ENCODE data around the gene TMEM54. TPM values are rescaled to one million over a fixed set of nuclear protein-coding genes. Genes with fewer than 3 reads are reported as not detected.

The TMEM54 gene
- total and polyA plus RNA-seq, 2 experiments from 2014 or later = 24.8 to 64.7 TPM

DNA sequence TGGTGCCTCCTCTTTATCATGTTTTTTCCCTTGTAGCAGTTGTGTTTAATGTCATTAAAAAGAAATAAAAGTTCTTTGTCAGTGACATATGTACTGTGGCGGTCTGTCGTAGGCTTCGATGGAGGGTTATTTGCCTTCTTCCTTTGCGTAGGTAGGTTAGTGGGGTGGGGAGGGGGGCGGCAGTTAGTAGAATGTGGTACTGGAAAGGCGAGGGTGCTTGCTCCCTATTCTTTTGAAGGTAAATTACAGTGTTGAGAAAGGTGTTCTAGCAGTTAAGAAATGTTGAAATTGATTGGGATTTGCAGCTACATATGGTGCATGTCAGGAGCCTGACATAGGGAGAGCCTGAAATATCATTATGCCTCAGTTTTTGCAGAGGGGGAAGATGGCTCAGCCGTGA, 42.4 kb downstream of the TMEM54 start:
- DNase-seq (ENCODE audit: low spot score) = no peak
- Histone ChIP-seq H4K20me1 (ENCODE audit: insufficient read depth, poor library complexity, severe bottlenecking) (no peaks in the 10 kb centered on the region), H2AFZ (no peak overlapping the region), H3K36me3 (replicated peaks; ENCODE audit: insufficient read depth, low read depth) (peaks cover 3% of the 10 kb centered on the region), H3K9me3 (ENCODE audit: low read depth) (no peaks in the 10 kb centered on the region), H3K4me2 (no peak overlapping the region), H3K27me3 (no peaks in the 10 kb centered on the region), H3K79me2 (no peaks in the 10 kb centered on the region), H3K4me3 (no peak overlapping the region), H3K9me2 (replicated peaks; ENCODE audit: insufficient read depth) (no peaks in the 10 kb centered on the region), H3K4me1 (ENCODE audit: insufficient read depth) (no peaks in the 10 kb centered on the region), H3K27ac (no peak overlapping the region)
- no peak for TF ChIP-seq EZH2 (IDR thresholded peaks at IDR 0.05; ENCODE audit: borderline replicate concordance)
- no peak for TF ChIP-seq CTCF (IDR thresholded peaks at IDR 0.05; ENCODE audit: poor library complexity)
- TF ChIP-seq EZH2phosphoT487 (IDR thresholded peaks at IDR 0.05; ENCODE audit: low read depth, severe bottlenecking, unreplicated experiment) = no peak
- WGBS (ENCODE audit: low lambda C conversion rate, missing lambda C conversion rate) = 95% methylated on average over 7 of the region's 7 CpGs

- no peaks in the 10 kb centered on the region for H3K27me3 ChIP-seq
Measured at GRCh38 chr1:32858136-32858535, 43.1 kb downstream of the TMEM54 start.

GRCh38 chr1:32855861-32856617, 45.1 kb downstream of the TMEM54 start:
- no peaks in the 10 kb centered on the region for H3K9me3 ChIP-seq (ENCODE audit: low read depth)
- 96% methylated on average over 13 of the region's 13 CpGs for WGBS (ENCODE audit: low lambda C conversion rate, missing lambda C conversion rate)
- H3K4me3 ChIP-seq = no peak overlapping the region
- H3K79me2 ChIP-seq = no peaks in the 10 kb centered on the region
- H3K36me3 ChIP-seq (replicated peaks; ENCODE audit: insufficient read depth, low read depth) = peaks cover 3% of the 10 kb centered on the region
- H3K4me2 ChIP-seq = no peak overlapping the region
- no peak for DNase-seq (ENCODE audit: low spot score)
- no peak overlapping the region for H2AFZ ChIP-seq
- no peak overlapping the region for H3K27ac ChIP-seq
- no peak for TF ChIP-seq EZH2phosphoT487 (IDR thresholded peaks at IDR 0.05; ENCODE audit: low read depth, severe bottlenecking, unreplicated experiment)
- H3K9me2 ChIP-seq (replicated peaks; ENCODE audit: insufficient read depth) = no peaks in the 10 kb centered on the region
- H3K27me3 ChIP-seq = no peaks in the 10 kb centered on the region
- H3K4me1 ChIP-seq (ENCODE audit: insufficient read depth) = no peaks in the 10 kb centered on the region
- H4K20me1 ChIP-seq (ENCODE audit: insufficient read depth, poor library complexity, severe bottlenecking) = no peaks in the 10 kb centered on the region

More at GRCh38 chr1:32858136-32858535, 43.1 kb downstream of the TMEM54 start:
- Histone ChIP-seq H3K4me2 (no peak overlapping the region), H3K9me2 (replicated peaks; ENCODE audit: insufficient read depth) (no peaks in the 10 kb centered on the region), H3K27ac (no peak overlapping the region), H2AFZ (no peak overlapping the region), H3K9me3 (ENCODE audit: low read depth) (no peaks in the 10 kb centered on the region), H3K4me3 (no peak overlapping the region), H4K20me1 (ENCODE audit: insufficient read depth, poor library complexity, severe bottlenecking) (no peaks in the 10 kb centered on the region), H3K36me3 (replicated peaks; ENCODE audit: insufficient read depth, low read depth) (peaks cover 3% of the 10 kb centered on the region), H3K4me1 (ENCODE audit: insufficient read depth) (no peaks in the 10 kb centered on the region), H3K79me2 (no peaks in the 10 kb centered on the region)
- WGBS (ENCODE audit: low lambda C conversion rate, missing lambda C conversion rate) = 97% methylated on average over 2 of the region's 2 CpGs
- TF ChIP-seq EZH2 (IDR thresholded peaks at IDR 0.05; ENCODE audit: borderline replicate concordance) = no peak
- TF ChIP-seq CTCF (IDR thresholded peaks at IDR 0.05; ENCODE audit: poor library complexity) = no peak
- TF ChIP-seq EZH2phosphoT487 (IDR thresholded peaks at IDR 0.05; ENCODE audit: low read depth, severe bottlenecking, unreplicated experiment) = no peak
- DNase-seq (ENCODE audit: low spot score) = no peak

DNA sequence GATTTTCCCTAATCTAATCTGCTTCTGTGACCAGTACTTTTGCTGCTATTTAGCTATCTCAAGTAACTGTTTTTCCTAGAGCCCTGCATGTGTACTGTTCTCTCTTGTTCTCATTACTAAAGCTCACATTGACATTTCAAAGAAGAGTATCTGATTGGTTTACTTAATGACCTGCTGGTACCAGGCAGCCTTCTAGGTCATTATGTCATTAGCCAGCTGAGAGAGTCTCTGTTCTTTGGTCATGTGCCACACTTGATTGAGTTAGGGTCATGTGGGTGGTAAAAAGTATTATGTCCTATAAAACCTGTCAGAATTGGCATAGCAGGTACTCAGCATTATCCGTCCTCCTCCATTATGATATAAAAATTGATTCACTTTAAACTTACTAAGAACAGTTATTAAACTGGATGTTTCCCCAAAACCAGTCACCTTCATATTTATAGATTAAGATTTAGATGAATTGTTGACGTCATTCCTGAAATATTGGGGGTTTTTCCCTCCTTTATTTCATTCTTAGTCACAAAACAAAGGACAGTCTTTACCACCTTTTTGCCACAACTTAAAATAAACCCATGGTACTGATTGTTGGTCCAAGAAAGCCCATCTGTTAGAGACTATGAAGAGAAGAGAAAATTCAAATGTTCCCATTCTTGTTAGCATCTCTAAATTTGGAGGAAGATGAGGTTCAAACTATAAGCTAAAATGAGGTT, 52.7 kb downstream of the TMEM54 start:
- Histone ChIP-seq H3K9me3 (ENCODE audit: low read depth) (no peaks in the 10 kb centered on the region), H3K4me3 (no peak overlapping the region), H3K27me3 (no peaks in the 10 kb centered on the region), H3K27ac (no peak overlapping the region), H3K79me2 (no peaks in the 10 kb centered on the region), H3K4me1 (ENCODE audit: insufficient read depth) (no peaks in the 10 kb centered on the region), H4K20me1 (ENCODE audit: insufficient read depth, poor library complexity, severe bottlenecking) (no peaks in the 10 kb centered on the region), H3K36me3 (replicated peaks; ENCODE audit: insufficient read depth, low read depth) (no peaks in the 10 kb centered on the region), H3K4me2 (no peak overlapping the region), H3K9me2 (replicated peaks; ENCODE audit: insufficient read depth) (no peaks in the 10 kb centered on the region), H2AFZ (no peak overlapping the region)
- DNase-seq (ENCODE audit: low spot score) = no peak
- 49% methylated on average over 2 of the region's 2 CpGs for WGBS (ENCODE audit: low lambda C conversion rate, missing lambda C conversion rate)
- TF ChIP-seq EZH2 (IDR thresholded peaks at IDR 0.05; ENCODE audit: borderline replicate concordance) = no peak
- TF ChIP-seq EZH2phosphoT487 (IDR thresholded peaks at IDR 0.05; ENCODE audit: low read depth, severe bottlenecking, unreplicated experiment) = no peak
- TF ChIP-seq CTCF (IDR thresholded peaks at IDR 0.05; ENCODE audit: poor library complexity) = no peak
